Endodermal cell (in vitro differentiated cells): ENCODE data around the gene IQCF5. TPM values are rescaled to one million over a fixed set of nuclear protein-coding genes. Genes with fewer than 3 reads are reported as not detected.
"Not testable (repeated sequence)": the region's sequence is repeated elsewhere in the genome, so short reads cannot be mapped to it uniquely, and the experiment has no call there.

ENCODE experiments used
- DNase-seq: peaks from one replicate; pipeline ENCODE4 v3.0.0-alpha.2; 2017
- H3K27ac ChIP-seq: 2 replicates; pipeline ENCODE4 v1.5.1; 2013; ENCODE audit warnings: mild to moderate bottlenecking, low read depth, low read length, moderate library complexity
- H3K27me3 ChIP-seq: 2 replicates; pipeline ENCODE4 v1.6.1; 2013; ENCODE audit warnings: mild to moderate bottlenecking, low read length, moderate library complexity; ENCODE audit not compliant: insufficient read depth, control insufficient read depth, poor library complexity, severe bottlenecking
- H3K36me3 ChIP-seq: 2 replicates; pipeline ENCODE4 v1.7.0; 2013; ENCODE audit warnings: mild to moderate bottlenecking, low read length, moderate library complexity; ENCODE audit not compliant: control insufficient read depth, insufficient read depth
- H3K4me1 ChIP-seq: one replicate; pipeline ENCODE4 v1.7.0; 2013; ENCODE audit warnings: low read length; ENCODE audit not compliant: control insufficient read depth, insufficient read depth
- H3K4me3 ChIP-seq: 2 replicates; pipeline ENCODE4 v1.5.1; 2013; ENCODE audit warnings: mild to moderate bottlenecking, low read length, moderate library complexity
- H3K9ac ChIP-seq: 2 replicates; pipeline ENCODE4 v1.6.1; 2013; ENCODE audit warnings: mild to moderate bottlenecking, low read length, moderate library complexity; ENCODE audit not compliant: poor library complexity, severe bottlenecking; ENCODE audit errors: extremely low read depth
- H3K9me3 ChIP-seq: 2 replicates; pipeline ENCODE4 v1.6.1; 2013; ENCODE audit warnings: mild to moderate bottlenecking, low read length, moderate library complexity; ENCODE audit not compliant: control insufficient read depth
- H3K27ac Mint-ChIP-seq: 2 replicates; pipeline ENCODE4 v1.8.0; 2020; ENCODE audit warnings: mixed read lengths
- H3K27me3 Mint-ChIP-seq: 2 replicates; pipeline ENCODE4 v1.8.0; 2021; ENCODE audit warnings: mild to moderate bottlenecking, mixed read lengths; ENCODE audit not compliant: insufficient read depth
- H3K36me3 Mint-ChIP-seq: 2 replicates; pipeline ENCODE4 v1.8.0; 2020; ENCODE audit warnings: low read depth, mixed read lengths
- H3K4me1 Mint-ChIP-seq: 2 replicates; pipeline ENCODE4 v1.8.0; 2020; ENCODE audit warnings: mixed read lengths
- H3K4me3 Mint-ChIP-seq: 2 replicates; pipeline ENCODE4 v1.8.0; 2020; ENCODE audit warnings: mild to moderate bottlenecking, moderate library complexity, mixed read lengths
- H3K9me3 Mint-ChIP-seq: 2 replicates; pipeline ENCODE4 v1.8.0; 2020; ENCODE audit warnings: mild to moderate bottlenecking, mixed read lengths
- CTCF ChIP-seq: fragments of 200-600 bp; sonication (generic); conservative IDR thresholded peaks from 2 replicates; pipeline ENCODE4 v1.5.0; 2021; ENCODE audit warnings: antibody characterized with exemption, mild to moderate bottlenecking
- WGBS, 2 experiments: methylation state at CpG; one replicate each; pipeline versions ENCODE4 v1.1.5 to v1.1.7; 2013; ENCODE audit warnings: missing lambda C conversion rate in 2 of 2, mixed read lengths in 1 of 2; ENCODE audit not compliant: insufficient coverage in 1 of 2, insufficient read length in 1 of 2; 5-methylcytosine and 5-hydroxymethylcytosine counted together
- total RNA-seq, 2 donors: library from RNA; stranded (reverse); fragmentation: NEBNext Ultra II Directional in 1 of 2; extraction: Animal tissue kit (Norgen Biotek cat#: 25700) in 1 of 2; gene quantifications; 2 replicates in 1 of 2; 3 replicates in 1 of 2; pipeline ENCODE4 v1.2.1, GENCODE V29; 2021

The IQCF5 gene
- total RNA-seq, 2 donors from 2014 or later, result not detected

DNA sequence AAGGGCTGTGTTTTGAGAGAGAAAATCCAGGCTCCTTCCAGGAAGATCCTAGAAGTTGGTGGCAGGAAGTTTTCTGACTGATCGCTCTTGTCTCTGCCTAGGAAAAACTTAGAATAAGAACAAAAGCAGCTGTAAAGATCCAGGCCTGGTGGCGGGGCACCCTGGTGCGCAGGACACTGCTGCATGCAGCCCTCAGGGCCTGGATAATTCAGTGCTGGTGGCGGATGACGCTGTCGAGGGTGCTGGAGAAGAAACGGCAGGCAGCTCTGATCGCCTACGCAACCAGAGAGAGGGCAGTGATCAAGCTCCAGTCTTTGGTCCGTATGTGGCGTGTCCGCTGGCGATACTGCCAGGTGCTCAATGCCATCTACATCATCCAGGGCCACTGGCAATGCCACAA lies 12.5 kb downstream of the IQCF5 start:
- peak; percentile 60 for DNase-seq
- H3K4me3 Mint-ChIP-seq, result no peak overlapping the region
- peaks cover 31% of the 10 kb centered on the region for H3K9me3 Mint-ChIP-seq
- Histone ChIP-seq H3K4me1 (no peaks in the 10 kb centered on the region), H3K9me3 (peaks cover 23% of the 10 kb centered on the region), H3K36me3 (no peaks in the 10 kb centered on the region), H3K4me3 (no peak overlapping the region), H3K27ac (no peak overlapping the region), H3K9ac (no peak overlapping the region), H3K27me3 (no peaks in the 10 kb centered on the region)
- no peak for TF ChIP-seq CTCF
- WGBS, 2 experiments, result 88 to 92% methylated on average over 13 of the region's 13 CpGs
- peaks cover 5% of the 10 kb centered on the region for H3K36me3 Mint-ChIP-seq
- no peaks in the 10 kb centered on the region for H3K27me3 Mint-ChIP-seq
- H3K27ac Mint-ChIP-seq, result no peak overlapping the region
- peaks cover 8% of the 10 kb centered on the region for H3K4me1 Mint-ChIP-seq

- no peak within 1 kb of the TSS for H3K27ac ChIP-seq
- peaks cover 14% of the 10 kb centered on the region for H3K36me3 Mint-ChIP-seq
- H3K27me3 ChIP-seq, result no peaks in the 10 kb centered on the region
- peaks cover 4% of the 10 kb centered on the region for H3K4me1 Mint-ChIP-seq
- H3K9me3 Mint-ChIP-seq, result peaks cover 46% of the 10 kb centered on the region
- H3K27ac Mint-ChIP-seq, result no peak within 1 kb of the TSS
- DNase-seq, result no peak
- H3K9me3 ChIP-seq, result peaks cover 37% of the 10 kb centered on the region
- no peaks in the 10 kb centered on the region for H3K27me3 Mint-ChIP-seq
- H3K36me3 ChIP-seq, result no peaks in the 10 kb centered on the region
- TF ChIP-seq CTCF, result no peak
- H3K9ac ChIP-seq, result no peak within 1 kb of the TSS
- H3K4me3 ChIP-seq, result peak within 1 kb of the TSS; percentile 63
- H3K4me1 ChIP-seq, result no peaks in the 10 kb centered on the region
- 88 to 95% methylated on average over 7 of the region's 7 CpGs for WGBS, 2 experiments
- H3K4me3 Mint-ChIP-seq, result no peak within 1 kb of the TSS
Measured at GRCh38 chr3:51860703-51861665, 14.4 kb downstream of the IQCF5 start, which contains the start of gene IQCF2. IQCF2 (plus strand) TSS chr3:51861615; CDS start chr3:51861667, 52 bp downstream.

DNA sequence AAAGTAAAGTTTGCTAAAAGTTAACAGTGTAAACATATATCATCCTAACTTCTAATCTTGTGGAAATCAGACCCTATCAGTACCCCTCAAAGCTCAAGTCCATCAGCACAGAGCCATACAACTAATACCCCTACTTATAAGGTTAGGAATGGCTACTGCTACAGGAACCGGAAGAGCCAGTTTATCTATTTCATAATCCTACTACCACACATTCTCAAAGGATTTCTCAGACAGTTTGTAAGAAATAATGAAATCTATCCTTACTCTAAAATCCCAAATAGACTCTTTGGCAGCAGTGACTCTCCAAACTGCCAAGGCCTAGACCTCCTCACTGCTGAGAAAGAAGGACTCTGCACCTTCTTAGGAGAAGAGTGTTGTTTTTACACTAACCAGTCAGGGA lies 20.0 kb downstream of the IQCF5 start:
- WGBS, 2 experiments, result 91 to 100% methylated on average over 1 of the region's 1 CpG
- not testable (repeated sequence) for DNase-seq, H3K27ac ChIP-seq, H3K4me3 Mint-ChIP-seq, H3K9ac ChIP-seq, H3K27me3 Mint-ChIP-seq, H3K27ac Mint-ChIP-seq, H3K4me1 ChIP-seq, H3K27me3 ChIP-seq, H3K36me3 ChIP-seq
- H3K9me3 Mint-ChIP-seq, result peaks cover 69% of the 10 kb centered on the region
- peaks cover 54% of the 10 kb centered on the region for H3K9me3 ChIP-seq
- peaks cover 13% of the 10 kb centered on the region for H3K36me3 Mint-ChIP-seq
- H3K4me3 ChIP-seq, result peak overlapping the region; percentile 62
- peaks cover 20% of the 10 kb centered on the region for H3K4me1 Mint-ChIP-seq
